ENCODE data around the gene ADD3. TPM values are rescaled to one million over a fixed set of nuclear protein-coding genes. Genes with fewer than 3 reads are reported as not detected.
A peak's percentile ranks its signal among the peaks of the same experiment; 100 is the strongest.
"Not testable (repeated sequence)": the region's sequence is repeated elsewhere in the genome, so short reads cannot be mapped to it uniquely, and the experiment has no call there.

Gene ADD3
- total RNA-seq, 1 experiment from 2014 or later, result 57.8 TPM

GRCh38 chr10:109971634-109972033, 36.1 kb upstream of the ADD3 start:
- no peak for DNase-seq
- no peak overlapping the region for H3K27ac ChIP-seq
- no peaks in the 10 kb centered on the region for H3K36me3 ChIP-seq
- peaks cover 10% of the 10 kb centered on the region for H3K4me1 ChIP-seq
- H3K27me3 ChIP-seq, result 0 out of 2 replicates have a peak, but pooled peaks cover 4% of the 10 kb centered on the region
- no peak overlapping the region for H3K4me3 ChIP-seq
- no peaks in the 10 kb centered on the region for H3K9me3 ChIP-seq (replicated peaks)

GRCh38 chr10:109972372-109973001, 35.3 kb upstream of the ADD3 start:
- Histone ChIP-seq H3K4me1 (peaks cover 4% of the 10 kb centered on the region; the same call in 1 of the 2 replicates), H3K27me3 (0 out of 2 replicates have a peak, but pooled peaks cover 4% of the 10 kb centered on the region), H3K4me3 (no peak overlapping the region), H3K36me3 (no peaks in the 10 kb centered on the region), H3K27ac (no peak overlapping the region), H3K9me3 (replicated peaks) (no peaks in the 10 kb centered on the region)
- DNase-seq, result no peak

GRCh38 chr10:109973326-109973829, 34.4 kb upstream of the ADD3 start:
- Histone ChIP-seq H3K4me1 (no peaks in the 10 kb centered on the region), H3K27ac (no peak overlapping the region), H3K36me3 (no peaks in the 10 kb centered on the region), H3K27me3 (0 out of 2 replicates have a peak, but pooled peaks cover 4% of the 10 kb centered on the region), H3K9me3 (replicated peaks) (no peaks in the 10 kb centered on the region), H3K4me3 (no peak overlapping the region)
- DNase-seq, result no peak

- Histone ChIP-seq H3K36me3 (no peaks in the 10 kb centered on the region), H3K4me1 (peaks cover 2% of the 10 kb centered on the region; the same call in 1 of the 2 replicates), H3K27ac (no peak overlapping the region), H3K4me3 (no peak overlapping the region), H3K27me3 (0 out of 2 replicates have a peak, but pooled peaks cover 4% of the 10 kb centered on the region), H3K9me3 (replicated peaks) (no peaks in the 10 kb centered on the region)
- DNase-seq, result no peak
These were observed 33.1 kb upstream of the ADD3 start for GRCh38 chr10:109974504-109975191.

- 0 out of 2 replicates have a peak, but pooled peaks cover 4% of the 10 kb centered on the region for H3K27me3 ChIP-seq
- no peak overlapping the region for H3K27ac ChIP-seq
- no peak for DNase-seq
These were observed 32.3 kb upstream of the ADD3 start for GRCh38 chr10:109975244-109976190.

GRCh38 chr10:109976681-109977080, 31.1 kb upstream of the ADD3 start:
- H3K4me3 ChIP-seq, result no peak overlapping the region
- 0 out of 2 replicates have a peak, but pooled peaks cover 4% of the 10 kb centered on the region for H3K27me3 ChIP-seq
- no peaks in the 10 kb centered on the region for H3K36me3 ChIP-seq
- H3K4me1 ChIP-seq, result peaks cover 2% of the 10 kb centered on the region; the same call in 1 of the 2 replicates
- no peak for DNase-seq
- no peak overlapping the region for H3K27ac ChIP-seq
- no peaks in the 10 kb centered on the region for H3K9me3 ChIP-seq (replicated peaks)

More at GRCh38 chr10:109975244-109976190, 32.3 kb upstream of the ADD3 start:
- Histone ChIP-seq H3K4me1 (peaks cover 2% of the 10 kb centered on the region; the same call in 1 of the 2 replicates), H3K36me3 (no peaks in the 10 kb centered on the region), H3K4me3 (no peak overlapping the region), H3K9me3 (replicated peaks) (no peaks in the 10 kb centered on the region)

- Histone ChIP-seq H3K4me3 (no peak overlapping the region), H3K27ac (no peak overlapping the region)
These were observed 30.4 kb upstream of the ADD3 start for GRCh38 chr10:109977382-109977806.

GRCh38 chr10:109978481-109978880, 29.3 kb upstream of the ADD3 start:
- Histone ChIP-seq H3K4me1 (peaks cover 2% of the 10 kb centered on the region; the same call in 1 of the 2 replicates), H3K9me3 (replicated peaks) (no peaks in the 10 kb centered on the region), H3K27ac (no peak overlapping the region), H3K4me3 (peak overlapping the region; percentile 21), H3K27me3 (0 out of 2 replicates have a peak, but pooled peaks cover under 1% of the 10 kb centered on the region), H3K36me3 (no peaks in the 10 kb centered on the region)
- peak; percentile 41 to 73 for DNase-seq

More at GRCh38 chr10:109977382-109977806, 30.4 kb upstream of the ADD3 start:
- Histone ChIP-seq H3K36me3 (no peaks in the 10 kb centered on the region), H3K27me3 (0 out of 2 replicates have a peak, but pooled peaks cover 4% of the 10 kb centered on the region), H3K4me1 (peaks cover 2% of the 10 kb centered on the region; the same call in 1 of the 2 replicates), H3K9me3 (replicated peaks) (no peaks in the 10 kb centered on the region)
- DNase-seq, result no peak

GRCh38 chr10:109979215-109979614, 28.6 kb upstream of the ADD3 start:
- H3K27me3 ChIP-seq, result no peaks in the 10 kb centered on the region
- peaks cover 2% of the 10 kb centered on the region; the same call in 1 of the 2 replicates for H3K4me1 ChIP-seq
- no peaks in the 10 kb centered on the region for H3K9me3 ChIP-seq (replicated peaks)
- H3K27ac ChIP-seq, result no peak overlapping the region
- DNase-seq, result no peak
- no peaks in the 10 kb centered on the region for H3K36me3 ChIP-seq
- H3K4me3 ChIP-seq, result no peak overlapping the region

GRCh38 chr10:109981650-109982049, 26.1 kb upstream of the ADD3 start:
- DNase-seq, result no peak
- H3K27ac ChIP-seq, result no peak overlapping the region
- H3K4me3 ChIP-seq, result no peak overlapping the region

GRCh38 chr10:109982123-109982522, 25.7 kb upstream of the ADD3 start:
- Histone ChIP-seq H3K27ac (no peak overlapping the region), H3K36me3 (no peaks in the 10 kb centered on the region), H3K4me3 (no peak overlapping the region), H3K27me3 (no peaks in the 10 kb centered on the region), H3K9me3 (replicated peaks) (peaks cover 3% of the 10 kb centered on the region; the same call in 1 of the 2 replicates), H3K4me1 (peaks cover 2% of the 10 kb centered on the region; the same call in 1 of the 2 replicates)
- no peak for DNase-seq

More at GRCh38 chr10:109981650-109982049, 26.1 kb upstream of the ADD3 start:
- Histone ChIP-seq H3K4me1 (peaks cover 2% of the 10 kb centered on the region; the same call in 1 of the 2 replicates), H3K36me3 (no peaks in the 10 kb centered on the region), H3K27me3 (no peaks in the 10 kb centered on the region), H3K9me3 (replicated peaks) (no peaks in the 10 kb centered on the region)

GRCh38 chr10:109982812-109983211, 25.0 kb upstream of the ADD3 start:
- H3K9me3 ChIP-seq (replicated peaks), result peaks cover 7% of the 10 kb centered on the region; the same call in 1 of the 2 replicates
- H3K36me3 ChIP-seq, result no peaks in the 10 kb centered on the region
- DNase-seq, result no peak
- H3K4me3 ChIP-seq, result no peak overlapping the region
- H3K27me3 ChIP-seq, result no peaks in the 10 kb centered on the region
- H3K4me1 ChIP-seq, result peaks cover 2% of the 10 kb centered on the region; the same call in 1 of the 2 replicates
- no peak overlapping the region for H3K27ac ChIP-seq

GRCh38 chr10:109984013-109984412, 23.8 kb upstream of the ADD3 start:
- H3K36me3 ChIP-seq, result no peaks in the 10 kb centered on the region
- H3K27me3 ChIP-seq, result no peaks in the 10 kb centered on the region
- no peak for DNase-seq
- H3K4me1 ChIP-seq, result no peaks in the 10 kb centered on the region
- H3K4me3 ChIP-seq, result no peak overlapping the region
- no peak overlapping the region for H3K27ac ChIP-seq
- peaks cover 7% of the 10 kb centered on the region; the same call in 1 of the 2 replicates for H3K9me3 ChIP-seq (replicated peaks)

- H3K9me3 ChIP-seq (replicated peaks); H3K36me3 ChIP-seq; H3K27ac ChIP-seq; DNase-seq; H3K27me3 ChIP-seq; H3K4me3 ChIP-seq; H3K4me1 ChIP-seq: not testable (repeated sequence)
These were observed 22.0 kb upstream of the ADD3 start for GRCh38 chr10:109985768-109986167.

Measured in SJCRH30 (cell line).